GDM1 (cell line): ENCODE measurements around the gene ALK.

Experiments
- DNase-seq: peaks from one replicate; lab custom pipeline; 2025; lab: John Stamatoyannopoulos, UW

The ALK gene

GRCh38 chr2:29576231-29576630, 345.2 kb downstream of the ALK start:
- no peak for DNase-seq

GRCh38 chr2:29575370-29575890, 346.0 kb downstream of the ALK start:
- no peak for DNase-seq

GRCh38 chr2:29573612-29574011, 347.8 kb downstream of the ALK start:
- no peak for DNase-seq

GRCh38 chr2:29573147-29573546, 348.2 kb downstream of the ALK start:
- DNase-seq = no peak

- no peak for DNase-seq
Observed at GRCh38 chr2:29570539-29570938, 350.8 kb downstream of the ALK start.

GRCh38 chr2:29567906-29568520, 353.4 kb downstream of the ALK start:
- DNase-seq = no peak

- DNase-seq = no peak
Observed at GRCh38 chr2:29563697-29564096, 357.7 kb downstream of the ALK start.

GRCh38 chr2:29562896-29563295, 358.5 kb downstream of the ALK start:
- no peak for DNase-seq

GRCh38 chr2:29562319-29562718, 359.1 kb downstream of the ALK start:
- no peak for DNase-seq

GRCh38 chr2:29561628-29562027, 359.8 kb downstream of the ALK start:
- no peak for DNase-seq

- no peak for DNase-seq
Observed at GRCh38 chr2:29561181-29561580, 360.2 kb downstream of the ALK start.

GRCh38 chr2:29560566-29560965, 360.8 kb downstream of the ALK start:
- DNase-seq = no peak

- no peak for DNase-seq
Observed at GRCh38 chr2:29560030-29560429, 361.4 kb downstream of the ALK start.

GRCh38 chr2:29559578-29559977, 361.8 kb downstream of the ALK start:
- no peak for DNase-seq

GRCh38 chr2:29558097-29558496, 363.3 kb downstream of the ALK start:
- no peak for DNase-seq

GRCh38 chr2:29557268-29557667, 364.1 kb downstream of the ALK start:
- no peak for DNase-seq

- no peak for DNase-seq
Observed at GRCh38 chr2:29549069-29549380, 372.4 kb downstream of the ALK start.

- DNase-seq = no peak
Observed at GRCh38 chr2:29544917-29545316, 376.5 kb downstream of the ALK start.

- DNase-seq = no peak
Observed at GRCh38 chr2:29544031-29544430, 377.4 kb downstream of the ALK start.

GRCh38 chr2:29535188-29535587, 386.2 kb downstream of the ALK start:
- no peak for DNase-seq

GRCh38 chr2:29532436-29532835, 388.9 kb downstream of the ALK start:
- no peak for DNase-seq

- no peak for DNase-seq
Observed at GRCh38 chr2:29531626-29532025, 389.8 kb downstream of the ALK start.

GRCh38 chr2:29530281-29530680, 391.1 kb downstream of the ALK start:
- no peak for DNase-seq

GRCh38 chr2:29528891-29529520, 392.4 kb downstream of the ALK start:
- no peak for DNase-seq
